ENCODE measurements around the gene CITED2. TPM values are rescaled to one million over a fixed set of nuclear protein-coding genes. Genes with fewer than 3 reads are reported as not detected.

Gene CITED2
- total RNA-seq, 2 donors from 2014 or later, result 119 to 208 TPM

GRCh38 chr6:139323511-139324300 is 50.7 kb downstream of the CITED2 start:
- Histone ChIP-seq H3K27ac (peak overlapping the region; percentile 56 to 69), H3K36me3 (no peaks in the 10 kb centered on the region), H3K9me3 (no peaks in the 10 kb centered on the region), H3K4me1 (no peaks in the 10 kb centered on the region), H3K4me3 (peak overlapping the region in 1 of 2 donors; percentile 20), H3K27me3 (no peaks in the 10 kb centered on the region)
- TF ChIP-seq, protein P1, sequence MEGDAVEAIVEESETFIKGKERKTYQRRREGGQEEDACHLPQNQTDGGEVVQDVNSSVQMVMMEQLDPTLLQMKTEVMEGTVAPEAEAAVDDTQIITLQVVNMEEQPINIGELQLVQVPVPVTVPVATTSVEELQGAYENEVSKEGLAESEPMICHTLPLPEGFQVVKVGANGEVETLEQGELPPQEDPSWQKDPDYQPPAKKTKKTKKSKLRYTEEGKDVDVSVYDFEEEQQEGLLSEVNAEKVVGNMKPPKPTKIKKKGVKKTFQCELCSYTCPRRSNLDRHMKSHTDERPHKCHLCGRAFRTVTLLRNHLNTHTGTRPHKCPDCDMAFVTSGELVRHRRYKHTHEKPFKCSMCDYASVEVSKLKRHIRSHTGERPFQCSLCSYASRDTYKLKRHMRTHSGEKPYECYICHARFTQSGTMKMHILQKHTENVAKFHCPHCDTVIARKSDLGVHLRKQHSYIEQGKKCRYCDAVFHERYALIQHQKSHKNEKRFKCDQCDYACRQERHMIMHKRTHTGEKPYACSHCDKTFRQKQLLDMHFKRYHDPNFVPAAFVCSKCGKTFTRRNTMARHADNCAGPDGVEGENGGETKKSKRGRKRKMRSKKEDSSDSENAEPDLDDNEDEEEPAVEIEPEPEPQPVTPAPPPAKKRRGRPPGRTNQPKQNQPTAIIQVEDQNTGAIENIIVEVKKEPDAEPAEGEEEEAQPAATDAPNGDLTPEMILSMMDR (IDR thresholded peaks at IDR 0.05), result no peak
- peak; percentile 81 for DNase-seq (ENCODE audit: low spot score)

Other genes with a start within 250 kb of the CITED2 start
- 10 to 100 TPM; 43.4 to 51.1 TPM for gene HECA, start 239.6 kb downstream of the CITED2 start, total RNA-seq
- 100 to 1,000 TPM in 1 of 2 donors, 10 to 100 TPM in 1; 74.7 to 132 TPM for gene TXLNB, start 82.7 kb downstream of the CITED2 start, total RNA-seq

Measured in right atrium auricular region (tissue), 2 donors.